HG02759 (cell line): Measurements from ENCODE around the gene TEKT1.
"Not testable (repeated sequence)": the region's sequence is repeated elsewhere in the genome, so short reads cannot be mapped to it uniquely, and the experiment has no call there.

Experiments
- ATAC-seq: cut with Tn5 transposase; IDR thresholded peaks from one replicate; pipeline ENCODE4 v1.9.1; 2021; ENCODE audit warnings: mild to moderate bottlenecking, moderate library complexity; ENCODE audit not compliant: unreplicated experiment

Gene TEKT1

DNA sequence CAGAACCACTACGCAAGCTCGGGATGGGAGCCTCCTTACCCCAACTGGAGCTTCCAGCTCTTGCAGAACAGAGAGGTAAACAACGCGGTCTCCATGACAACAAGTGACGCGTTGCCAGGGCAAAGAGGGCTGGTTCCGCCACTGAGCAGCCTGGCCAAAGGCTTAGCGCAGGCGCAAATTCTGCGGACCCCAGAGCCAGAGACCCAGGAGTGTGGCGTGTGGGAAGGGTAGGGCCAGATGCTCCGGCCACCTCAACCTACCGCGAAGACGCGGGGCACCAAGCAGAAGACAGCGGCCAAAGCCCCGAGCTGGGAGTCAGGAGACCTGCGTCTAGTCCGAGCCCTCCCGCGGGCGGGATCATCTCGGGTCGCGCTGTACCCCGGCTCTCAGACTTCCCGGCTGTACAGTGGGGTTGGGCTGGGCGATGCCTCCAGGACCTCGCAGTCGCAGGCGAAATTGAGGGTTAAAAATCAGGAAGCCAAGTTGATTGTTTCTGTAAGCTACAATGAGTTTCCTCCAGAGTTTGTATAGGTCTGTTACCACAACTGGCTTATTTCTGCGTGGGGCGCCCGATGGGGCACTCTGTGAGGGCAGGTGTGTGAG lies at the start of gene TEKT1:
Gene TEKT1, minus strand, starts transcription at position 69 of the 603 bp plus-strand sequence. CDS start 1,353 bp downstream, outside the sequence.
- ATAC-seq: no peak

GRCh38 chr17:6879221-6879975 lies 47.9 kb upstream of the TEKT1 start:
- ATAC-seq: not testable (repeated sequence)

GRCh38 chr17:6875276-6875675 lies 43.7 kb upstream of the TEKT1 start:
- ATAC-seq: not testable (repeated sequence)

GRCh38 chr17:6872936-6873335 lies 41.4 kb upstream of the TEKT1 start:
- ATAC-seq: no peak

DNA sequence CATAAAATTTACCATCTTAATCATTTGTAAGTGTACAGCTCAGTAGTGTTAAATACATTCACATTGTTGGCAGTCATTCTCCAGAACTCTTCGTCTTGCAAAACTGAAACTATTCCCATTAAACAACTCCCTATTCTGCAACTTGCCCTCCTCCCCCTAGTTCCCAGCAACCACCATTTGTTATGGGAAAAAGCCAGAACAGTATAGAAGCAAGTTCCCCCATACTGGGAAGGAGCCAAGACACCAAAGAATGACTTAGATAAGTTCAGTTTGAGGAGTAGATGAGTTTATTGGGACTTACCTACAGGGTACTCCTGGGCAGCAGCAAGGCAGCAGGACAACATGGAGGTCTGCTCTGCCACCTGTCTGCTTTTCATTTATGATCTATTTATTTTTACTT lies 39.3 kb upstream of the TEKT1 start:
- no peak for ATAC-seq

- no peak for ATAC-seq
Observed at GRCh38 chr17:6868582-6868981, 37.1 kb upstream of the TEKT1 start.

DNA sequence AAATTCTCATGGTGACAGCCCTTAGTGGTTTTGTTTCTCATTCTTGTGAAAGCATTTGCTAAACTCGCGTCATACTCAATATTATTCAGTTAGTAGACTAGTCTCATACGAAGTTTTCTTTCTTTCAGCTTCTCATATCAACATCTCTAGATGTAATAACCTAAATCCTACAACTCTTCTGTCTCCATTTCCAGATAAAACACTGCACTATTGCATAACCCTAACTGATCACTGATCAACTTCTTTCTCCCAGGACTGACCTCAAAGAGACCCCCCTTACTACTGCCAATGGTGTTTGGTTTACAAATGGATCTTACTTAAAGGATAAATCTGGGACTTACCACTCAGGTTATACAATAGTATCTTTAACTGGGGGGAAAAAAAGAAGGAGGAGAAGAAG lies 36.3 kb upstream of the TEKT1 start:
- no peak for ATAC-seq

DNA sequence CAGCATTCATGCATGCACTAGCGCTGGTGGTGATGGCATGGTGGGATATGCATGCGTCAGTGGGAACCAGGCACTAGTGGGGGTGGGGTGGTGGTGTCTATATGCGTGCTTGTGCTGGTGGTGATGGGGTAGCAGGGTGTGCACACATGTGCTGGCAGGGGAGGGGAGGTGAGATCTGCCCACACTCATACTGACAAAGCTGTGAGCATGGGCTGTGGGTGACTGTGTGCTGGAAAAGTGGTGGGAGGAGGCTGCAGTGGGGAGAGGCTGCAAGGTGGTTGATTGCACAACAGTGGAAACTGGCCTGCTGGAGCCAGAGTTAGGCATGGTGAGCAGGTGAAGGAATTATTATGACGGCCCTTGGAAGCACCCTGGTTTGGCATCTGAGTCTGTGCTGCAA lies 31.3 kb upstream of the TEKT1 start:
- no peak for ATAC-seq

- no peak for ATAC-seq
Observed at GRCh38 chr17:6862122-6862521, 30.6 kb upstream of the TEKT1 start.

- no peak for ATAC-seq
Observed at GRCh38 chr17:6857904-6858303, 26.4 kb upstream of the TEKT1 start.

DNA sequence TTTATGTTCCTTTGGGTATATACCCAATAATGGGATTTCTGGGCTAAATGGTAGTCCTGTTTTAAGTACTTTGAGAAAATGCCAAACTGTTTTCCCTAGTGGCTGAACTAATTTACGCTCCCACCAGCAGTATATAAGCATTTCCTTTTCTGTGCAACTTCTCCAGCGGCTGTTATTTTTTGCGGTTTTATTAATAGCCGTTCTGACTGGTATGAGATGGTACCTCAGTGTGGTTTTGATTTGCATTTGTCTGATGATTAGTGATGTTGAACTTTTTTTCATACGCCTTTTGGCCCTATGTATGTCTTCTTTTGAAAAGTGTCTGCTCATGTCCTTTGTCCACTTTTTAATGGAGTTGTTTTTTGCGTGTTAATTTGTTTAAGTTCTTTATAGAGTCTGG lies 25.8 kb upstream of the TEKT1 start:
- no peak for ATAC-seq

- no peak for ATAC-seq
Observed at GRCh38 chr17:6856051-6856450, 24.5 kb upstream of the TEKT1 start.

DNA sequence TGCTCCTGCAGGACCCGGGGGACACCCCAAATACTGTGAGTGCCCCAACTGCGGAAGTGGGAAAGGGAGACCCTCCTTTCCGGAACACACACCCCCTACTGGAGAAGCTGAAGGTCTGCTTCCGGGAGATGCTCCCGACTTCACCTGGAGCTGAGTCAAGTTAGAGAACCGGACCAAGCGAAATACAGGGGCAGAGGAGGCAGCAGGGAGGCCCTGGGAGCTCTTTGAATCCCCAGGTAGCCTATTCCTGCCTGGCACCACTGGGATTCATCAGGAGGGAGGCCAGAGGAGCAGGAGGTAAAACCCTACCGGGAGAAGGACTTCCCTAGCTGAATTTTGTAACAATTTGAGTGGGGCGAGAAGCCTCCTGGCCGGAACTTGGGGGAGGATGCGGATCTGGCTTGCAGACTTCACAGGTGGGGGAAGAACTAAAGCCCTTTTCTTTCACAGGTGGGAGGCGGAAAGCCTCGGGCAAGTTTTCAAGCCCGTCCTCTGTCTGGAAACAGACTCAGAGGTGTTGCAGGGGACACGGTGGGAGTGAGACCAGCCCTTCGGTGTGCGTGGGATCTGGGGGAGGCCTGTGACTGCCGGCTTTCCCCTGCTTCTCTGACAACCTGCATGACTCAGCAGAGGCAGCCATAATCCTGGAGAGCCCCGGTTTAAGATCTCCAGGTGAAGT lies 22.4 kb upstream of the TEKT1 start:
- no peak for ATAC-seq

GRCh38 chr17:6848545-6849179 lies 17.1 kb upstream of the TEKT1 start:
- not testable (repeated sequence) for ATAC-seq

- not testable (repeated sequence) for ATAC-seq
Observed at GRCh38 chr17:6846138-6846537, 14.6 kb upstream of the TEKT1 start.

DNA sequence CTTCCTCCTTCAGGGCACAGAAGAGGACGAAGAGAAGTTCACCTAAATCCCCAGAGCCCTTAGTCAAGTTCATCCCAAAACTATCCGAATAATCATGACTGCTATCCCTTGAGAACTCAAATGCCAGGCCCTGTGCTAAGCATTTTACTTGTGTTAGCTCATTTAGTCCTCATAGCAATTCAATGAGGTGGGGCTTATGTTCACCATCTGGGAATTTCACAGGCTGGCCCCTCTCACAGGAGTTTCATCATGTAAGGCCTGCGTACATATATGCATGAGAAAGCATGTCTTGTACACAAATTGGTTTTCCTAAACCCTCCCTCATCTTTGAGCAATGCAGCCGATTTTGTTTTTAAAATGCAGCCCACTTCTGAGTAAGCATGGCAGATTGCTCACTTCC lies 12.9 kb upstream of the TEKT1 start:
- ATAC-seq: not testable (repeated sequence)

- ATAC-seq: no peak
Observed at GRCh38 chr17:6843241-6843880, 11.8 kb upstream of the TEKT1 start.

DNA sequence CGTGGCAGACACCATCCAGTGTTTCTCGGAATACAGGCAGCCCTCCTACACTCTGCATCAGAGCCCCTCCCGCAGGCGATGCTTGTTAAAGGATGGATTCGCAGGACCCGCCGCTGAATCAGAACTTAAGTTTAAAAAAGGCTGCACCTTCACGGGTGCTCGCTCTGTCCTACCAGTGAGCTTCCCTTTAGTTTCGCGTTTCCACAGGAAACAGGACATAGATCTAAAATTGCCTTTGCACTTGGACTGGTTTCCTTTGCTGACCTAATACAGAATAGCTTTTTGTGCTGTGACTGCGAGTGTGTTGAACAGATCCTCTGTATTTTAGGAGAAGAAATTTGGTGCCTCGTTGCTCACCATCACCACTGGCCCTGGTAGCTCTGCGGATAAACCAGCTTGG lies 10.2 kb upstream of the TEKT1 start:
- ATAC-seq: not testable (repeated sequence)

DNA sequence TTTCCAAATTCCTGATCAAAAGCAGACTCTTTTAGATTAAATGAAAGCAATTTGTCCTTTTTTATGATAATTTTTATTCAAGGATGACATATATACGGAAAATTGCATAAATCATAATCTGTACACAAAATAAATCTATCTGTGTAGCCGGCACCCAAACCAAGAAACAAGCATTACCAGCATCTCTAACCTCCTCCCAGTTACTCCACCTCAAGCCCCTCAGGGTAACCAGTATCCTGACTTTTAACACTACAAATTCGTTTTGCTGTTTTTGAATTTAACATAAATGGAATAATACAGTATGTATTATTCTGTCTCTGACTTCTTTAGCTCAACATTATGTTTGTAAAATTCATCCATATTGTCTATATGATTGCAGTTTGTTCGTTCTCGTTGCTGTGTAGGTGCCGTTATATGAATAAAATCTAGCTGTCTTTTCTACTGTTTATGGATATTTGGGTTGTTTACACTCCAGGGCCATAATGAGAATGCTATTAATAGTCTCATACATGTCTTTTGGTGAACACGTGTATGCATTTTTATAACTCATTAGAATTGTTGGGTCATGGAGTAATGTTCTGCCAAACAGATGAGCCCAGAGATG lies 1.0 kb downstream of the TEKT1 start:
- no peak for ATAC-seq

GRCh38 chr17:6823011-6823442 lies 8.5 kb downstream of the TEKT1 start:
- no peak for ATAC-seq

DNA sequence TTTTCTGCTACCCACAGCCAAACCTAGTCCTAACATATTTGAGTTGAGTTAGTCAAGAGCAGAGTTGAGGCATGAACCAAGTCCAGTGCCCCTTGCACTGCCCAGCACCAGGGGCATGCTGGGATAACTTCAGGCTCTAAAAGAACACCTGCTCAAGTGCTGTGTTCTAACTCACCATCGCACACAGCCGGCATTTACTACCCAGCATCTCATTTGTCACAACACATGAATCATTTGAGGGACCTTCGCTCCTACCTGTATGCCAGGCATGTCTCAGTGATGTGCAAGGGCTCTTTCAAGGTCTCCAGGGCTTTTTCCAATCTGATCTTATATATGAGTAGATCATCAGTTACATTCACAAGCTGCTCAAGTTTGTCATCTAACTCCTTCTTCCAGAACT lies 12.6 kb downstream of the TEKT1 start:
- no peak for ATAC-seq
